Neural cell (in vitro differentiated cells): ENCODE results near the gene CFAP221.

Experiments
- CTCF ChIP-seq: fragments of 450-650 bp; IDR thresholded peaks from 2 replicates; pipeline ENCODE4 v1.5.1; 2014; ENCODE audit warnings: antibody characterized with exemption, mild to moderate bottlenecking, moderate library complexity; ENCODE audit not compliant: poor library complexity, severe bottlenecking
- EP300 ChIP-seq: fragments of 450-650 bp; conservative IDR thresholded peaks from 2 replicates; pipeline ENCODE4 v1.6.1; 2014; ENCODE audit warnings: antibody characterized with exemption, mild to moderate bottlenecking, moderate library complexity; ENCODE audit not compliant: poor library complexity, severe bottlenecking
- POLR2AphosphoS5 ChIP-seq: IDR thresholded peaks from 2 replicates; pipeline ENCODE4 v1.6.1; 2012
- RAD21 ChIP-seq: fragments of 450-650 bp; conservative IDR thresholded peaks from 2 replicates; pipeline ENCODE4 v1.6.1; 2014; ENCODE audit warnings: antibody characterized with exemption, mild to moderate bottlenecking, moderate library complexity
- REST ChIP-seq: IDR thresholded peaks from 2 replicates; pipeline ENCODE4 v1.6.1; 2012; ENCODE audit warnings: borderline replicate concordance
- SMC3 ChIP-seq: fragments of 450-650 bp; conservative IDR thresholded peaks from 2 replicates; pipeline ENCODE4 v1.6.1; 2014; ENCODE audit warnings: antibody characterized with exemption, mild to moderate bottlenecking, moderate library complexity; ENCODE audit not compliant: poor library complexity

- TF ChIP-seq CTCF (no peak), POLR2AphosphoS5 (no peak), RAD21 (no peak), EP300 (no peak), REST (no peak), SMC3 (no peak)
Observed at GRCh38 chr2:119645173-119645855, 101.1 kb downstream of the CFAP221 start.
